G401.6 (cell line): ENCODE data around the gene PNKD.
A peak's percentile ranks its signal among the peaks of the same experiment; 100 is the strongest.
"Not testable (repeated sequence)": the region's sequence is repeated elsewhere in the genome, so short reads cannot be mapped to it uniquely, and the experiment has no call there.

Experiments
- FAIRE-seq: peaks from 2 replicates; lab custom pipeline; 2012; peaks lifted over from hg19 to GRCh38; lab: Jason Lieb, UNC

Gene PNKD

DNA sequence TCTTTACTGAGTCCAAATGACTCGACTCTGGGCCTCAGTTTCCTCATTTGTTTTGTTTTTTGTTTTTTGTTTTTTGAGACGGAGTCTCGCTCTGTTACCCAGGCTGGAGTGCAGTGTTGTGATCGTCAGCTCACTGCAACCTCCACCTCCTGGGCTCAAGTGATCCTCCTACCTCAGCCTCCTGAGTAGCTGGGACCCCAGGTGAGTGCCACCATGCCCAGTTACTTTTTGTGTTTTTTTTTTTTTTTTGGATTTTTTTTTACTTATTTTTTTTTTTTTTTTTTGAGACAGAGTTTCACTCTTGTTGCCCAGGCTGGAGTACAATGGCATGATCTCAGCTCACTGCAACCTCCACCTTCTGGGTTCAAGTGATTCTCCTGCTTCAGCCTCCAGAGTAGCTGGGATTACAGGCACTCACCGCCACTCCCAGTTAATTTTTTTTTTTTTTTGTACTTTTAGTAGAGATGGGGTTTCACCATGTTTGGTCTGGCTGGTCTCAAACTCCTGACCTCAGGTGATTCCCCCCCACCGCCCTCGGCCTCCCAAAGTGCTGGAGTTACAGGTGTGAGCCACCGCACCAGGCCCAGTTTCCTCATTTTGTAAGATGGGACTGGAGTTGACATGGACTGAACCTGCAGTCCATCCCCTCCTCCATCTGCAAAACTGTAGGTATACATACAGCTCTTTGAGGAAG, 3.0 kb downstream of the PNKD start:
- not testable (repeated sequence) for FAIRE-seq

- FAIRE-seq, result no peak
These were observed 3.6 kb downstream of the PNKD start for GRCh38 chr2:218273908-218274249.

DNA sequence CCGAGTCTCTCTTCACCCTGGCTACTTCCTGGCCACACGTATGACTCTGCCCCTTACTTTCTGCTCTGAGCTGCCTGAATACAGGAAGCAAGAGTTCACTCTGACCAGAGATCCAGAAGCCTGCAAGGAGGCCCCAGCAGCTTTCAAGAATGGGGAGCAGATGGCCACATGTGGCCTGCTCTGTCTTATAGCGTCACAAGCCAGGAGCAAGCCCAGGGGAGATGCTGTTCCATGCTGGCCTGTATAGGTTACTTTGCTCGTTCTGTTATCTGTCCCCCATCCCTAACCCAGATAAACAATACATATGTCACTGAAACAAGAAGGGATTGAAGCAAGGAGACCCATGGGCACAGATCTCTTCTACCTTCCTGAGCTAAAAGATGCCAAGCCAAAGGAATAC, 4.3 kb downstream of the PNKD start:
- FAIRE-seq, result no peak

GRCh38 chr2:218275371-218276072, 5.2 kb downstream of the PNKD start:
- no peak for FAIRE-seq

DNA sequence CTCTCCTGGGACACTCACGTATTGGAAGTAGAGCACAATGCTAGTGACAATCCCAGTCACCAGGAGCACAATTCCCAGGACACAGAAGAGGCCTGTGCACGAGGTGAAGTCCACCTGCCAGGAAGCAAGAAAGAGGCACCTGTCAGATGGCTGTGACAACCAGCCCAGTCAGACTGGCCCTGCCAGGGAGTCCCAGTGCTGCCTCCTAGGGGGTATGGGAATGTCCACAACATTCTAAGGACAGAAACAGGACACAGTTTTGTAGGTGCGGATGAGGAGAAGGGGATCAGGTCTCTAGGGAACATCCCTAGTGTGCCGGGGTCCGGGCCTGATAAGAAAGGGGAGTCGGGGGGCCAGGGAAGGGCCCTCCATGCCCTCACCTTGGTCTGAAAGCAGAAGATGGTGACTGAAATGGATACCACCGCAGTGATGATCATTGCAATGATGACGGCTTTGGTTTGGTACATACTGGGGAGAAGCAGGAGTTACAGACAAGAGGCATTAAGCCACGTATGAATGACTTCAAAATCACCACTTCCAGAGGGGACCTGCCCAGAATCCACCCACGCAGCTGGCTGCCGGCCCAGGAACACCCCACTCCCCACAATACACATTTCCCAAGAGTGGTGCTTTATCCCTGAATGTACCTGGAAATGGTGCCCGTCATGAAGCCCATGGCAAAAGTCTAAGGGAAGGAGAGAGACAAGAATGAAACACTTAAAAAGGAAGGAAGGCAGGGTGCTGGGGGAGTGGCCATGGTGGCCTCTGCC, 6.9 kb downstream of the PNKD start:
- FAIRE-seq, result no peak

- FAIRE-seq, result no peak
These were observed 7.6 kb downstream of the PNKD start for GRCh38 chr2:218277921-218278320.

DNA sequence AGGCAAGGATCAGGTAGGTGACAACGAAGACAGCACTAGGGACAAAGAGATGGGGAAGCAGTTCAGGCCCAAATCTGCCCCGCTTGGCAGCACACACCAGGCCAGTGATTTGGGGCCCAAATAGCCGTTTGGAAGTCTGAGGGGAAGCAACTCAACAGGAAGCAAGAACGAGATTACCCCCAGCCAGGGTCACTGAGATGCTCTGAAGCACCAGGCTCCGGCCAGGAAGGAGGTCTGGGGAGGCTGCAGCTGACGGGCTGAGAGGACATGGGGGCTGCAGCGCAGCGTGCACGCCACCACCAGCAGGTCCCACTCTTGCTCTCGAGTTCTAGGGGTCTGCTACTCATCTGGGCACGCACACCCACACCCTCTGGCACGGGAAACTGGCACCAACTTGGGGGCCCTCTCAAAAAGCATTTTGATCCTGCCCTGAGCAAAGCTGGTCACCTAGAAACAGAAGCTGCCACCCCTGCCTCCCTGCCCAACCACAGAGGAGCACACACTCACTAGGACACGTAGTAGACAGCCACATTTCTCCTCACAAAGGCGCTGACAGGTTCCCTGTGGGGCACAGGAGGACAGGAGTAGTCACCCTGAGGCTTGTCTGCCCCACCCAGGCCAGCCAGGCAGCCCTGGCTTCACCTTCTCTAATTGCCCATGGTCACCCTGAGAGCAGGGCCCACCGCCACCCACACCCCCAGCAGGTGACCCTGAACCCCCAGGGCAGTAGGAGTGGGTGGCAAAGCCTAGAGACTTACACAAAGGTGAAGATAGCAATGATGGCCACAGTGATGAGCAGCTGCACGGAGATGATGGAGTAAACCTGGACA, 8.4 kb downstream of the PNKD start:
- no peak for FAIRE-seq

DNA sequence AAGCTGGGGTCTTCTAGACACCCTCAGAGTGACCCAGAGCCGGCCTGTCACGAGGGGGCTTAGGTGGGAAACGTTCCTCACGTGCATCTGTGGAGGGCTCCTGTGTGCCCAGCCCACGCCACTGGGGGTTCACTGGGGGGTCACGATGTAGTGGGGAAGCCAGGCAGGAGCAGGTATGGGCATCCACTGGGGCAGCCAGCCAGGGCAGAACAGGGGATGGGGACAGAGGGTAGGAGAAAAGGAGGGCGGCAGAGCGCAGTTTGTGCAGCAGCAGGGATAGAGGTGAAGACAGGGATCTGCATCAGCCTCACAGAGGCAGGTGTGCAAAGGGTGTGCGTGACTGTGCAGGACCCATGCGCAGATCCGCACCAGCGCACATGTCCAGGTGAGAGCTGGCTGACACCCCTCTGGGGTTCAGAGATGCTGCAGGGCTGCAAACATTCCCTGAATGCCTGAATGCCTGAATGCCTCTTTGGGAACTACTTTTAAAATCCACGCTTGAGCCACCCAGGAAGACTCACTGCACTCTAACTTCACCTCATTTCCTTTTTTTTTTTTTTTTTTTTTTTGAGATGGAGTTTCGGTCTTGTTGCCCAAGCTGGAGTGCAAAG, 10.0 kb downstream of the PNKD start:
- FAIRE-seq, result no peak

DNA sequence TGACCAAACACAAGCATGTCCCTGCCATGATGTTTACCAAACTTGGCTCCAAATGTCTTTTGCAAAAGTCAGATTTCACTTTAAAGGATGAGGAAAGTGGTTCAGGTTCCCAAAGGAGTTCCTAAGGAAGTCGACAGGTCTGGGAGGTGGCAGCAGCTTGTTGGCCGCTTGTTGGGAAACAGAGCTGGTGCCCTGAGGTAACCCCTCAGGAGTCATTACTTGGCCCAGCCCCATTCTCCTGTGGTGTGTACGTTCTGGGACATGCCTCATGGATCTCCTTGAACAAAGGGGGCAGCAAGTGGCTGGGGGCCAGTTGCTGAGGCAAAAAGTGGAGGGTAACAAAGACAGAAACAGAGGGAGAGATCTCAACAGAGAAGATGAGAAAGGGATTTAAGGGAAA, 11.1 kb downstream of the PNKD start:
- FAIRE-seq, result no peak

- no peak for FAIRE-seq
These were observed 12.1 kb downstream of the PNKD start for GRCh38 chr2:218282173-218282991.

GRCh38 chr2:218284106-218284811, 13.9 kb downstream of the PNKD start:
- FAIRE-seq, result no peak

DNA sequence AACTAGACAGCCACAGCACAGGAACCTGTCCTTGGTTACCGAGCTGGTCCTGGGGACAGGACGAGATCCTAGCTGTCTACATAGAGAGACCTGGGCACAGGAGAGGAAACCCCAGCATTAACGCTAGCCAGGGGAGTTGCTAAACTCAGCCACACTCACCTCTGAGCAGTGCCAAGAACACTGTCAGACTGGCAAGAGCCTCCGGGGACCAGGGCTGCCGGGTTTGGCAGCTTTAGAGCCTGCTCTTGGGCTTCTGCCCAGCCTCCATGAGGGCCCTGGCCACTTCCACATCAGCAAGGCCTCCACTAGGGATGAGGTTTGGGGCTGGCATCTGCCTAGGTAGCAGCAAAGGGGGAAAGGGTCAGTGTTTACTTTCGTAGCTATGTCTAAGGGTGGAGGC, 15.3 kb downstream of the PNKD start:
- FAIRE-seq, result no peak

- FAIRE-seq, result peak; percentile 89
These were observed 16.5 kb downstream of the PNKD start for GRCh38 chr2:218286570-218287459.

DNA sequence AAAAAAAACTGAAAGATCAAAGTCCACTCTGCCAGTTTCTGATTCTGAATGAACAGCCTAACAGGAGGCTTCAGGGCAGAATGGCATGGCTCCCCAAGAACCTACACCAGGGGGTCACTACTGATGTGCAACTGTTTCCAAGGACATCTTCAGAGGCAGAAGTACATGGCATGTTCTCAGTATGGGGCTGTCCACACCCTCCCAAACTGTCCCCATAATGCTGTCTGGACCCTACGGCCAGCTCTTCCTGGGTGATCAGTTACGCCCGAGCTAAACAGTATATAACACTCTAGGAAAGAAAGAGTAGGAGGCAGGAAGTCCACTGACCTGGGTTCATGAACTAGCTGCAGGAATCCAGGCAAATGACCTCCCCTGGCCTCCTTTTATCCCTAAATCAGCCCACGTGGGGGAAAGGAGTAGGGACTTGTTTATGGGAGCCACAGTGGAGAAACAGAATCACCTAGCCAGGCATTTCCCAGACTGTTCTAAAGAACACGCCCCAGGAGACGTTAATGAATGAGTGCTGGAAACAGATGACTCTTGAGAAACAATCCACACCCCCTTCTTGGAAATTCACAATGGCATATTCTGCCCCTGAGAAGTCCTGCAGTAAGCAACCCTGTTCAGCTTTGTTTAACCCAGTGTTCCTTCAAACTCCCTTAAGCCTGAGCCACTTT, 19.5 kb downstream of the PNKD start:
- no peak for FAIRE-seq

- no peak for FAIRE-seq
These were observed 20.3 kb downstream of the PNKD start for GRCh38 chr2:218290316-218291261.

DNA sequence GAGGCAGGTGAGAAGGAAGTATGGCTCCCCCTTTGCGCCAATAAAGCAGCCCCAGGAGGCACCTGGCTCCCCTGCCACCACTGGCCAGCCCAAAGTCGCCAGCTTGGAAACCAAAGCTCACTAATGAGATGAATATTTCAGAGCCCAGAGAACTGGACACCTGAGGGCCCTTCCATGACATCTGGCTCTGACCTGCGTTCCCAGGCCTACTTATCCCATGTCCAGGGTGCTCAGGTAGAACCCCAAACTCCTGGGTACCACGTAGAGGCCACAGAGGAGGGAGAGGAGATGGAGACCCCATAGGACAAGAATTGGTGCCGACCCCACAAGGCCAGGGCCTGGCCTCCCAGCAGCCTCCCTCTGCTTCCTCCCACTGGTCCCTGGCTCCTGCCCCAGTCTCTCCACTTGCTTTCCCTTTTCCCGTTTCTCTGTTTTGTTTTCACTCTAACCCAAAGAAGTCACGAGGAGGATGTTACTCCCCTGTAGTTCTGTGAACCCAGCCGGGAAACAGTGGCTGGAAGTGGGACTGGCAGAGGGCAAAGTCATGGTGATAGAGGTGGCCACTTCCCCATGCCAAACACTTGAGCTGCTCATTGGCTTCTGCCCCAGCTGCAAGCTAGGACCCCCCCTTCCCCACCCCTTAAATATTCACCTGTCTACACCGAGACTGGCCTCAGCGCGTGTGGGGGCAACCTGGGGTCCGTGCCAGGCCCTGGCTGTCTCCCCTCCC, 21.2 kb downstream of the PNKD start:
- no peak for FAIRE-seq
